ENCODE measurements around the gene FIBCD1.
"Not testable (repeated sequence)": the region's sequence is repeated elsewhere in the genome, so short reads cannot be mapped to it uniquely, and the experiment has no call there.

The FIBCD1 gene

DNA sequence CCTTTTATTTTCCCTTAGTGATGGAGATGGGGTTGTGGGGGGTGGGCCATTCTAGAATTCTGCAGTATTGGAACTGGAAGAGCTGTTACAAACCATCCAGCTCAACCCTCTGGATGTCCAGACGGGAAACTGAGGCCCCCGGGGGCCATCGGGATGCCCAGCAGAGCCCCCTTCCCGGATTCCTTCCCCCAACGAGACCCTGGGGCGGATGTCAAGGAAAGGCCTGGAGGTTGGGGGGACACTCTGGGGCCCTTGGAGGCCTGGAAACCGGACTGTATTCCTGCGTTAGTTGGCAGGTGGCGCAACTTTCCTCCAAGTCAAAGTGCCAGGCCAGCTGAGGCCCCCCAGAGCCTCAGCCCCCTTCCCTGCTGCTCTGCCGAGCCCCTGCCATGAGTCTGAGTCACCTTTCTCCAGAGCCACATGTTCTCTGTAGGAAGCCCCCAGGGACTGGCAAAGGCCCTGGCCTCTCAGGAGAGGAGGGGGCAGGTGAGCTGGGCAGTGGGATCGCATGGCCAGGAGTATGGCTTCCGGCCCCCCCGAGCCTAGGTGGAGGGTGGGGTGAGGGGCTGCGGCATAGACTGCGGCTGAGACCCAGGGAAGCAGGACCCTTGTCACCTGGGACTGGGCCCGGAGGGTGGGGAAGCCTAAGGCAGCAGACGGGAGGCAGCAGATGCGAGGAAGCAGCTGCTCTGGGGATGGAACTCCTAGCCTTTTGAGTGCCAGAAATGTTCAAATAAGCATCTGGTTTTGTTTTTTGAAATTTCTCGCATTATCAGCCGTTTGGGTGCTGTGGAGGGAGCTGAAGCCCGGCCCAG, 17.8 kb upstream of the FIBCD1 start:
- FAIRE-seq = no peak
- no peak for TF ChIP-seq POLR2AphosphoS5 (IDR thresholded peaks at IDR 0.05; ENCODE audit: low read depth, low read length)
- no peak for TF ChIP-seq POU2F2 (IDR thresholded peaks at IDR 0.05; ENCODE audit: low read depth, low read length)
- no peak for TF ChIP-seq TAF1 (IDR thresholded peaks at IDR 0.05; ENCODE audit: low read depth, low read length)
- no peak for TF ChIP-seq SPI1 (IDR thresholded peaks at IDR 0.05; ENCODE audit: low read depth, low read length)
- no peak for TF ChIP-seq PAX5 (IDR thresholded peaks at IDR 0.05; ENCODE audit: insufficient read depth, low read length, severe bottlenecking)
- no peak for TF ChIP-seq POLR2A (IDR thresholded peaks at IDR 0.05; ENCODE audit: low read depth, low read length)

DNA sequence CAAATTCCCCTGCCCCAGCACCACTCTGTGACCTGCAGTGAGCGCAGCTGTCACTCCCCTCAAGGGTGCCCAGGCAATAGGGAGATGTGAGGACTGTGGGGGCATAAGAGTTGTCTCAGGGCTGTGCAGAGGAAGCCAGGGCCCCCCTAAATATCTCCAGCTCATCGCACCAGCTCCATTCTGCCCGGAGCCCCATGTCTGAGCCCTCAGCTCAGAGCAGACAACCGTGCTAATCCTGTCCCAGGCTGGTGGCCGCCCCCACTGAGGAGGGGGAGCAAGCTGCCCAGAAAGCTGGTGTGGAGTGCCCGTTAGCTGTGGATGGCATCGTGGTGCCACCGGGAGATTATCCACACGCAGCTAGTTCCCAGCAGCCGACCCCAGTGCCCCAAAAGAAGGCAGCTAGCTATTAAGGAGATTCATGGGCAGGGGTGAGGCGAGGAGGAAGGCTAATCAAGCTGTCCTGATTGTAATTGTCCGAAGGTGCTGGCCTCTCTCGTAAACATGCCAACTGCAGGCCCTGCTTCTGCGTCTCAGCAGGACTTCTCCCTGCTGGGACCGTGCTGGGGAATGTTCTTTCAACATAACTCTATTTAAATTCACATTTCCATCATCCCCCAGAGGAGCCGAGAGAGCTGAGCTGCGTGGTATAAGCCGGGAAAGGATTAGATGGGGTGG, 17.0 kb upstream of the FIBCD1 start:
- DNase-seq (ENCODE audit: insufficient read length, low spot score) (no peak), FAIRE-seq (no peak)
- no peak for TF ChIP-seq PAX5 (IDR thresholded peaks at IDR 0.05; ENCODE audit: insufficient read depth, low read length, severe bottlenecking)
- TF ChIP-seq POLR2AphosphoS5 (IDR thresholded peaks at IDR 0.05; ENCODE audit: low read depth, low read length) = no peak
- no peak for TF ChIP-seq SPI1 (IDR thresholded peaks at IDR 0.05; ENCODE audit: low read depth, low read length)
- TF ChIP-seq TAF1 (IDR thresholded peaks at IDR 0.05; ENCODE audit: low read depth, low read length) = no peak

More for the DNA sequence above, 17.8 kb upstream of the FIBCD1 start:
- DNase-seq (ENCODE audit: insufficient read length, low spot score) = no peak

DNA sequence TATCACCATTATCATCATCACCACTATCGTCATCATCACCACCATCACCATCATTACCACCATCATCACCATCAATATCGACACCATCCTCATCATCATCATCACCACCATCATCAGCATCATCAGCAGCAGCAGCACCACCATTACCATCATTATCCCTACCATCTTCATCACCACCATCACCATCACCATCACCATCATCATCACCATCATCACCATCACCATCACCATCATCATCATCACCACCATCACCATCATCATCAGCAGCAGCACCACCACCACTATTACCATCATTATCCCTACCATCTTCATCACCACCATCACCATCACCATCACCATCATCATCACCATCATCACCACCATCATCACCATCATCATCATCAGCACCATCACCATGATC, 15.9 kb upstream of the FIBCD1 start:
- FAIRE-seq = peak; percentile 43
- not testable (repeated sequence) for DNase-seq (ENCODE audit: insufficient read length, low spot score)

DNA sequence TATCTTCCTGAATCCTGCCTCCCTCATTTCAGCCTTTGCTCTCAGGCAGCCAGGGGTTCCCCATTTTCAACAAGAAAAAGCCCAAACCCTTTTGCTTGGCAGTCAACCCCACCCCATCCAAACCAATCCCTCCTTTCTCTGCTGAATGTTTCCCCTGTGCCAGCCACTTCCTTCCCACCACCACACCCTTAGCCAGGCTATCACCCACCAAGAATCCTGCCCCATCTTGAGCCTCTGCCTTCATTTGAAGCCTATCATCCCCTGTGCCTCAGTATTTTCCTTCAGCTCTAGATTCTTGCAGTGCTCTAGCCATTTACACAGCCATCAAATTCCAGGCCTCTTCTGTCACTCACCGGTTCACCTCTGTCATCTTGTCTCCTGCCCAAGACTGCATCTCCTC, 15.3 kb upstream of the FIBCD1 start:
- DNase-seq (ENCODE audit: insufficient read length, low spot score) (no peak), FAIRE-seq (no peak)
- no peak for TF ChIP-seq POLR2A (IDR thresholded peaks at IDR 0.05; ENCODE audit: low read depth, low read length)
- TF ChIP-seq TAF1 (IDR thresholded peaks at IDR 0.05; ENCODE audit: low read depth, low read length) = no peak
- TF ChIP-seq PAX5 (IDR thresholded peaks at IDR 0.05; ENCODE audit: insufficient read depth, low read length, severe bottlenecking) = no peak
- TF ChIP-seq POU2F2 (IDR thresholded peaks at IDR 0.05; ENCODE audit: low read depth, low read length) = no peak

DNA sequence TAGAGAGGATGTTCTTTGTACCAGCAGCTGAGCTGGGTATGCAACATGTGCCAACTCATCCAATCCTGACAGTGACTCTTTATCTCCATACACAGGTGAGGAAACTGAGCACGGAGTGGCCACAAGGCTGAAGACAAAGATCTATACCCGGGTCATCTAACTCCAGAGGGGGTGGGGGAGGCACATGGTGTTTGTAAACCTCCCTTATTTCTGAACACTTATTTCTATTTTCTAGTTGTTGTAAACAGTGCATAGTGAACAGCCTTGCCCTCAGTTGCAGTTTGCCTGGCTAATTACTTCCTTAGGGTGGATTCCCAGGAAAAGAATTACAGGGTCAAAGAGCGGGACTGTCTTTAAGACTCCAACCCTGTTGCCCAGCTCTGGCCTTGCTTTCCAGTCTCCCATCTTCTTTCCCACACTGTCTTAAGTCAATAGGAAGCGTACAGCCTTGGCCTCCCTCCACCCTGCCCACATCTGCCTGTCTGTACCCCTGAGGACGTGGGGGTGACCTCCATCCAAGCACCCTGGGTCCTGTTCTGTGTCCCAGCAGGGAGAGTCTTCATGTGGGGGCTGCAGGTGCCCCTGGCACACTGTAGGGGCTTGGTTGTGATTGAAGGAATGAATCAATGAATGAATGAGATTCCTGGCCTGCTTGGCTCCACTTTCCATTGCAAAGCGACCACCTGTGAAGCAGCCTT, 13.2 kb upstream of the FIBCD1 start:
- no peak for DNase-seq (ENCODE audit: insufficient read length, low spot score)
- FAIRE-seq = no peak
- TF ChIP-seq POU2F2 (IDR thresholded peaks at IDR 0.05; ENCODE audit: low read depth, low read length) = no peak
- no peak for TF ChIP-seq SPI1 (IDR thresholded peaks at IDR 0.05; ENCODE audit: low read depth, low read length)
- TF ChIP-seq PAX5 (IDR thresholded peaks at IDR 0.05; ENCODE audit: insufficient read depth, low read length, severe bottlenecking) = no peak
- TF ChIP-seq POLR2A (IDR thresholded peaks at IDR 0.05; ENCODE audit: low read depth, low read length) = no peak
- no peak for TF ChIP-seq POLR2AphosphoS5 (IDR thresholded peaks at IDR 0.05; ENCODE audit: low read depth, low read length)
- no peak for TF ChIP-seq TAF1 (IDR thresholded peaks at IDR 0.05; ENCODE audit: low read depth, low read length)

DNA sequence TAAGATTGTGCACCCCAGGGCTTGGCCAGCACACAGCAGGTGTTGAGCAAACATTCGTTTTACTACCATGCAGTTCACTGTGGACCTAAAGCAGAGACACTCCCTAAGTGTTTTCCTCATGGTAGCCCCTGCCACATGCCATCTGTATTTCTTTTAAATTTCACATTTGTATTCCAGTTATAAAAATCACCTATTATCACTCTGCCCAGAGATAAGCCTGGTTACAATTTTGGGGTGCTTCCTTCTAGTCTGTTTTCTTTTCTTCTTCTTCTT, 10.9 kb upstream of the FIBCD1 start:
- TF ChIP-seq POLR2AphosphoS5 (IDR thresholded peaks at IDR 0.05; ENCODE audit: low read depth, low read length) = no peak
- TF ChIP-seq PAX5 (IDR thresholded peaks at IDR 0.05; ENCODE audit: insufficient read depth, low read length, severe bottlenecking) = no peak
- TF ChIP-seq SPI1 (IDR thresholded peaks at IDR 0.05; ENCODE audit: low read depth, low read length) = no peak
- TF ChIP-seq POU2F2 (IDR thresholded peaks at IDR 0.05; ENCODE audit: low read depth, low read length) = no peak
- no peak for TF ChIP-seq POLR2A (IDR thresholded peaks at IDR 0.05; ENCODE audit: low read depth, low read length)
- TF ChIP-seq TAF1 (IDR thresholded peaks at IDR 0.05; ENCODE audit: low read depth, low read length) = no peak
- FAIRE-seq (no peak), DNase-seq (ENCODE audit: insufficient read length, low spot score) (no peak)

DNA sequence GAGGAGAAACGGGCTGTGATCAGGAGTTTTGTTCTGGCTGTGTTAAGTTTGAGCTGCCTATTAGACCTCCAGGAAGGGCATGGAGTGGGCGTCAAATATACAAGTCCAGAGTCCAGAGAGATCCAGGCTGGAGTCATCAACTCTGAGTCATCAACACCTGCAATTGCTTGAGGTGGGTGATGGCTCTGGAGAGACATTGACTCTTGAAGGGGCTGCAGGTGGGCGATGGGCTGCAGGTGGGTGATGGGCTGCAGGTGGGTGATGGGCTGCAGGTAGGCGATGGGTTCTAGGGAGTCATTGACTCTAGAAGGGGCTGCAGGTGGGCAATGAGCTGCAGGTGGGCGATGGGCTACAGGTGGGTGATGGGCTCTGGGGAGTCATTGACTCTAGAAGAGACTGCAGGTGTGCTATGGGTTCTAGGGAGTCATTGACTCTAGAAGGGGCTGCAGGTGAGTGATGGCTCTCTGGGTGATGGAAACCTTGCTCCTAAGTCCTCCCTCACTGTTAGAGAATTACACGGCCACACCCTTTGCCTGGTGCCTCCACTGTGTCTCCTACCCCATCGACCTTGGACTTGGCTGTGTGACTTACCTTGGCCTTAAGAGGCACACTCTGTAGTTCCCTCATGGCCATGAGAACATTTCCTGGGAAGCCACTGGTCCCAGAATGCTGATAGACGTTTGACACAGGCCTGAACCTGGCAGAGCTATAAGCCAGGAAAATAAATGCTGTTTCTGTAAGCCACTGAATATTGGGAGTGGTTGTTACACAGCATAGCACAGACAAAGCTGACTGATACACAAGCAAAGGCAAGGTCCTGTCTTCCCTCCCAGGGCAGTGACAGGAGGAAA, 10.4 kb upstream of the FIBCD1 start:
- DNase-seq (ENCODE audit: insufficient read length, low spot score) (no peak), FAIRE-seq (no peak)
- TF ChIP-seq POLR2A (IDR thresholded peaks at IDR 0.05; ENCODE audit: low read depth, low read length) (no peak), POLR2AphosphoS5 (IDR thresholded peaks at IDR 0.05; ENCODE audit: low read depth, low read length) (no peak), POU2F2 (IDR thresholded peaks at IDR 0.05; ENCODE audit: low read depth, low read length) (no peak), TAF1 (IDR thresholded peaks at IDR 0.05; ENCODE audit: low read depth, low read length) (no peak), PAX5 (IDR thresholded peaks at IDR 0.05; ENCODE audit: insufficient read depth, low read length, severe bottlenecking) (no peak), SPI1 (IDR thresholded peaks at IDR 0.05; ENCODE audit: low read depth, low read length) (no peak)

DNA sequence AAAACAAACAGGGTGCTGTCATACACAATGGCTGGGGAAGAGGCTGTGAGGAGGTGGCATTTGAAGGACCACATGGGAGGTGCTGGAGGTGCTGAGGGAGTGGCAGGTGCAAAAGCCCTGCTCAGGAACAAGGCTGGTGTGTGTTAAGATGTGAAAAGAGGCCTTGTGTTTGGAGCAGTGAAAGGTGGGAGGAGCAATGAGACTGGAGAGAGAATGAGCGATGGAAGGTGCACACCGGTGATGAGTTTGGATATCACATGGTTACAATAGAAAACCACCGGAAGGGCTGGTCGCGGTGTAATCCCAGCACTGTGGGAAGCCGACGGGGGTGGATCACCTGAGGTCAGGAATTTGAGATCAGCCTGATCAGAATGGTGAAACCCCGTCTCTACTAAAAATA, 9.2 kb upstream of the FIBCD1 start:
- FAIRE-seq (no peak), DNase-seq (ENCODE audit: insufficient read length, low spot score) (no peak)
- TF ChIP-seq SPI1 (IDR thresholded peaks at IDR 0.05; ENCODE audit: low read depth, low read length) (no peak), POLR2A (IDR thresholded peaks at IDR 0.05; ENCODE audit: low read depth, low read length) (no peak), PAX5 (IDR thresholded peaks at IDR 0.05; ENCODE audit: insufficient read depth, low read length, severe bottlenecking) (no peak), POLR2AphosphoS5 (IDR thresholded peaks at IDR 0.05; ENCODE audit: low read depth, low read length) (no peak), TAF1 (IDR thresholded peaks at IDR 0.05; ENCODE audit: low read depth, low read length) (no peak), POU2F2 (IDR thresholded peaks at IDR 0.05; ENCODE audit: low read depth, low read length) (no peak)

DNA sequence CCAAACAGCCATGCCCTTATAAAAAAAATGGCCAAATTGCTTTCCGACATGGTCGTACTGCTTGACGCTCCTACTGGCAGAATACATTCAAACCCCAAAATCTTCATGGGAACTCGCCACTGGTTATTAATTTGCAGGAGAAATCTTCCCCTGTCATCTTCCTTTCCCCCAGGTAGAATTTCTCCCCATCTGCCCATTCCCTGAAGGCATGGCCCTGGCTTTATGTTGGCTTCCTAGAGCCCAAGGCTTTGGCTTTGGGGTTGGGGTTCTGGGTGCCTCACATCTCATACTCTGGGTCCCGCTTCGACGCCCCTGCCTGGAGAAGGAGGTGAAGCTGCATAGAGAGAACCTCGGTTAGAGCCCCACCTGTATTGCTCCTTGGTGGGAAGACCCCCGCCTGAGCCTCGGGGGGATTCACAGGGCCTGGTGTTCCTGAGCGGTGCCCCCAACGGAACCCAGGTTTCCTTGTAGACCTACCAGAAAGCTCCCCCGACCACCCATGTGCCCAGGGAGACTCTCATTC, 8.6 kb upstream of the FIBCD1 start:
- FAIRE-seq (no peak), DNase-seq (ENCODE audit: insufficient read length, low spot score) (no peak)
- TF ChIP-seq POU2F2 (IDR thresholded peaks at IDR 0.05; ENCODE audit: low read depth, low read length) = no peak
- no peak for TF ChIP-seq PAX5 (IDR thresholded peaks at IDR 0.05; ENCODE audit: insufficient read depth, low read length, severe bottlenecking)
- no peak for TF ChIP-seq POLR2A (IDR thresholded peaks at IDR 0.05; ENCODE audit: low read depth, low read length)
- TF ChIP-seq POLR2AphosphoS5 (IDR thresholded peaks at IDR 0.05; ENCODE audit: low read depth, low read length) = no peak
- TF ChIP-seq SPI1 (IDR thresholded peaks at IDR 0.05; ENCODE audit: low read depth, low read length) = no peak
- TF ChIP-seq TAF1 (IDR thresholded peaks at IDR 0.05; ENCODE audit: low read depth, low read length) = no peak
